ENCODE results near the gene GRIK2. TPM values are rescaled to one million over a fixed set of nuclear protein-coding genes. Genes with fewer than 3 reads are reported as not detected.

GRIK2 gene
- total RNA-seq, 1 donor from 2014 or later = 0.86 TPM

DNA sequence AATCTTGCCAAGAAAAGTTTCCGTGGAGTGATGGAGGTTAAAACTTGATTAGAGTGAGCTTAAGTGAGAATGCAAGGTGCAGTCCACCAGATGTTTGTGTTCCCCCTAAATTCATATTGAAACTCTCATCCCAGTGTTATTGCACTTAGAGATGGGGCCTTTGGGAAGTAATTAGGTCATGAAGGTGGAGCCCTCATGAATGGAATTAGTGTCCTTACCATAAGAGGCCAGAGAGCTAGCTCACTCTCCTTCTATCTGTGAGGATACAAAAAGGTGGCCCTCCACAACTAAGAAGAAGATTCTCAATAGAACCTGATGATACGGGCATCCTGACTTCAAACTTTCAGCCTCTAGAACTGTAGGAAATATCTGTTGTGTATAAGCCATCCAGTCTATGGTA is 258.6 kb downstream of the GRIK2 start:
- no peak for DNase-seq (ENCODE audit: low read depth)
- no peak overlapping the region for H3K4me3 ChIP-seq (ENCODE audit: low read depth, low read length)
- no peak for TF ChIP-seq CTCF (conservative IDR thresholded peaks at IDR 0.05; ENCODE audit: low read depth, low read length)

GRCh38 chr6:101655109-101655508 is 261.6 kb downstream of the GRIK2 start:
- TF ChIP-seq CTCF (conservative IDR thresholded peaks at IDR 0.05; ENCODE audit: low read depth, low read length) = no peak
- DNase-seq (ENCODE audit: low read depth) = no peak

GRCh38 chr6:101662111-101662897 is 268.8 kb downstream of the GRIK2 start:
- no peak for DNase-seq (ENCODE audit: low read depth)
- no peak overlapping the region for H3K4me3 ChIP-seq (ENCODE audit: low read depth, low read length)
- no peak for TF ChIP-seq CTCF (conservative IDR thresholded peaks at IDR 0.05; ENCODE audit: low read depth, low read length)

More at GRCh38 chr6:101655109-101655508, 261.6 kb downstream of the GRIK2 start:
- no peak overlapping the region for H3K4me3 ChIP-seq (ENCODE audit: low read depth, low read length)

- no peak for DNase-seq (ENCODE audit: low read depth)
- no peak overlapping the region for H3K4me3 ChIP-seq (ENCODE audit: low read depth, low read length)
- TF ChIP-seq CTCF (conservative IDR thresholded peaks at IDR 0.05; ENCODE audit: low read depth, low read length) = no peak
These were observed 269.6 kb downstream of the GRIK2 start for GRCh38 chr6:101663100-101663499.

GRCh38 chr6:101666256-101666655 is 272.7 kb downstream of the GRIK2 start:
- no peak overlapping the region for H3K4me3 ChIP-seq (ENCODE audit: low read depth, low read length)
- TF ChIP-seq CTCF (conservative IDR thresholded peaks at IDR 0.05; ENCODE audit: low read depth, low read length) = no peak
- peak; percentile 73 for DNase-seq (ENCODE audit: low read depth)

GRCh38 chr6:101668496-101669030 is 275.1 kb downstream of the GRIK2 start:
- no peak for TF ChIP-seq CTCF (conservative IDR thresholded peaks at IDR 0.05; ENCODE audit: low read depth, low read length)
- H3K4me3 ChIP-seq (ENCODE audit: low read depth, low read length) = no peak overlapping the region
- DNase-seq (ENCODE audit: low read depth) = no peak

- DNase-seq (ENCODE audit: low read depth) = no peak
- H3K4me3 ChIP-seq (ENCODE audit: low read depth, low read length) = no peak overlapping the region
- TF ChIP-seq CTCF (conservative IDR thresholded peaks at IDR 0.05; ENCODE audit: low read depth, low read length) = no peak
These were observed 282.7 kb downstream of the GRIK2 start for GRCh38 chr6:101676187-101676586.

Data from epithelial cell of proximal tubule (primary cell).